Activated B cell treated with CpG ODN at 0.5 μM for 24 hours (primary cell): ENCODE results near the gene DST. TPM values are rescaled to one million over a fixed set of nuclear protein-coding genes. Genes with fewer than 3 reads are reported as not detected.

Experiments
- ATAC-seq: fragments of 200-7000 bp; cut with Tn5 transposase; one replicate; pipeline ENCODE4 v1.10.0; 2021; ENCODE audit warnings: low read depth, mild to moderate bottlenecking, moderate library complexity
- CTCF ChIA-PET: fragments of 350-600 bp; sonication (Branson Sonifier 250); formaldehyde crosslinking; loops from one replicate; lab custom pipeline; 2021; ENCODE audit warnings: antibody characterized with exemption; lab: Charles Lee
- POLR2A ChIA-PET: fragments of 350-600 bp; sonication (Branson Sonifier 250); formaldehyde crosslinking; loops from one replicate; lab custom pipeline; 2021; ENCODE audit warnings: antibody characterized with exemption; lab: Charles Lee
- DNase-seq: peaks from one replicate; pipeline ENCODE4 v3.0.0; 2022
- H3K27ac Mint-ChIP-seq: one replicate; pipeline ENCODE4 v1.8.0; 2020; ENCODE audit warnings: mixed read lengths
- H3K27me3 Mint-ChIP-seq: one replicate; pipeline ENCODE4 v1.8.0; 2021; ENCODE audit warnings: mixed read lengths
- H3K36me3 Mint-ChIP-seq: one replicate; pipeline ENCODE4 v1.8.0; 2021; ENCODE audit warnings: low read depth, mixed read lengths
- H3K4me1 Mint-ChIP-seq: one replicate; pipeline ENCODE4 v1.8.0; 2021; ENCODE audit warnings: mixed read lengths
- H3K4me3 Mint-ChIP-seq: one replicate; pipeline ENCODE4 v1.8.0; 2020; ENCODE audit warnings: mild to moderate bottlenecking, mixed read lengths
- H3K9me3 Mint-ChIP-seq: one replicate; pipeline ENCODE4 v1.8.0; 2020; ENCODE audit warnings: mixed read lengths
- intact Hi-C: fragments of 100-400 bp; cut with micrococcal nuclease; formaldehyde crosslinking; loops from one replicate; pipeline ENCODE4 v1.15.1; 2024
- total RNA-seq: library from RNA; stranded (reverse); gene quantifications from 2 replicates; pipeline ENCODE4 v1.2.3, GENCODE V29; 2022
- TF ChIP-seq, protein P1 (sequence below): fragments of 200-600 bp; IDR thresholded peaks from one replicate; pipeline ENCODE4 v1.8.0; 2022; ENCODE audit warnings: antibody characterized with exemption, mild to moderate bottlenecking

DST gene
- total RNA-seq, 1 donor from 2014 or later, result 1.3 TPM

DNA sequence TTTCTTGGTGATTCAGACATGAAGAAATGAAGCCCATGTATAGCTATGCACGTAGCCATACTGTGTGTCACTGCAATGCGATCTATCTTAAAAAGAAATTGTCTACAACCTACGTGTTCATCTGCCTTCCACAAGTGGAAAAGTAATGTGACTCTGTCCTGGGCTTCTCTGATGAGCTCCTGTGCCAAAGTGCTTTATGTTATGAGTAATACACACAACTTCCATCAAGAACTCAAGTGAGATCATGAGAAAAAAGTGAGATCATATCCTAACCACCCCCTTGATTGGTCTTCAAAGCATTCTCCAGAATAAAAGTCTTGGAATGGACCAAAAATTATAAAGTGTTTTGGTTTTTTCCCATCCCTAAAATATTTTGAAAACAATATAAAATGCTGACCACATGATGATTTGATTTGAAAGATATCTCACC, 114.3 kb downstream of the DST start:
- TF ChIP-seq, protein P1, sequence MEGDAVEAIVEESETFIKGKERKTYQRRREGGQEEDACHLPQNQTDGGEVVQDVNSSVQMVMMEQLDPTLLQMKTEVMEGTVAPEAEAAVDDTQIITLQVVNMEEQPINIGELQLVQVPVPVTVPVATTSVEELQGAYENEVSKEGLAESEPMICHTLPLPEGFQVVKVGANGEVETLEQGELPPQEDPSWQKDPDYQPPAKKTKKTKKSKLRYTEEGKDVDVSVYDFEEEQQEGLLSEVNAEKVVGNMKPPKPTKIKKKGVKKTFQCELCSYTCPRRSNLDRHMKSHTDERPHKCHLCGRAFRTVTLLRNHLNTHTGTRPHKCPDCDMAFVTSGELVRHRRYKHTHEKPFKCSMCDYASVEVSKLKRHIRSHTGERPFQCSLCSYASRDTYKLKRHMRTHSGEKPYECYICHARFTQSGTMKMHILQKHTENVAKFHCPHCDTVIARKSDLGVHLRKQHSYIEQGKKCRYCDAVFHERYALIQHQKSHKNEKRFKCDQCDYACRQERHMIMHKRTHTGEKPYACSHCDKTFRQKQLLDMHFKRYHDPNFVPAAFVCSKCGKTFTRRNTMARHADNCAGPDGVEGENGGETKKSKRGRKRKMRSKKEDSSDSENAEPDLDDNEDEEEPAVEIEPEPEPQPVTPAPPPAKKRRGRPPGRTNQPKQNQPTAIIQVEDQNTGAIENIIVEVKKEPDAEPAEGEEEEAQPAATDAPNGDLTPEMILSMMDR, result no peak
- no peaks in the 10 kb centered on the region for H3K27me3 Mint-ChIP-seq
- no peak overlapping the region for H3K4me3 Mint-ChIP-seq
- H3K4me1 Mint-ChIP-seq, result no peaks in the 10 kb centered on the region
- no peak for DNase-seq
- intact Hi-C loops, result no loop called here
- H3K27ac Mint-ChIP-seq, result no peak overlapping the region
- no peak for ATAC-seq
- H3K9me3 Mint-ChIP-seq, result no peaks in the 10 kb centered on the region
- ChIA-PET POLR2A (no interaction called here), CTCF (no interaction called here)
- H3K36me3 Mint-ChIP-seq, result no peaks in the 10 kb centered on the region

DNA sequence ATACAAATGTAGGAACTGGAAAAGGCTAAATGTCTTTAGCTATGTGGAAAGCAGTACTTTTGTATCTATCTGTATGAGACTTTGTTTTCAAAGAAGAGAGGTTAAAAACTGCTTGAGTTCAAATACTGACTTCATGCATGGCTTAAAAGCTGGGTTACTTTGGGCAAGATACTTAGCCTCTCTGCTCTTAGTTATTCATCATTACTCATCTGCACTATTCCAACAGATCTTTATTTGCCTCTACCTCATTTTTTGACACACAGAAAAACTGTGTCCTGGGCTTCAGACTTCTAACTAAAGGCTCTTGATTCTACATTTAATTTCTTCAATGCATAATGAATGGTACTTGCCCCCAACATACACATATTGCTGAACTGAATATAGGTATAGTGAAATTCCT, 114.8 kb downstream of the DST start:
- ATAC-seq (no peak), DNase-seq (no peak)
- POLR2A ChIA-PET, result no interaction called here
- intact Hi-C loops, result no loop called here
- Mint-ChIP-seq H3K9me3 (no peaks in the 10 kb centered on the region), H3K27ac (no peak overlapping the region), H3K4me3 (no peak overlapping the region), H3K4me1 (no peaks in the 10 kb centered on the region), H3K36me3 (no peaks in the 10 kb centered on the region), H3K27me3 (no peaks in the 10 kb centered on the region)
- CTCF ChIA-PET, result no interaction called here
- TF ChIP-seq, protein P1, result no peak

DNA sequence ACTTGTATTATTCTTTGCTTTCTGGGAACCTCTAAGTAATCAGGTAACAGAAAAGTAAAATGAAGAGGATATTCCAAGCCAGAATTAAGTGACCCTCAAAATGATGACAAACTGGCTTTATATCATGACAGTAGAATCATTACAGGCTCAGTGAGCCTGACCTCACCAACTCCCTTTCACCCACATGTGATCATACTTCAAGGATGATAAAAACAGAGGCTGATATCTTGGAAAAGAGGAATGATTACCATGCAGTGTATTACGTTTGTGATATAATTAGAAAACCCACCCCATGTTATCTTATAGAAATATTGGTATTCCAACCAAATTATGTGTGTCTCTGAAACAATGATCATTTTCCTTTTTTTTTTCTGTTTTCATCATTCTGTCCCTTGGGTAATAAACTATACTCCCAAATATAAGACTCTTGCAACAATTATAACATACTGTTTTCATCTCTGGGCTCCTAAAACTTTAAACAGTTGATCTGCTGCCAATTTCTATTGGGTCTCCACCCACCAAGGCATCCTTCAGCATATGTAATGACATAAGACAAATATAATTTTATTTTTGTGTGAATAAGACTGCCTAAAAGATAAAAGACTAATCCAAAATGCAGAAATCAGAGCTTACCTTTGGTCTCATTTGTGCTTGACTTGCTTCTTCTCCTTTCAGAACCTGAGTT, 115.7 kb downstream of the DST start:
- TF ChIP-seq, protein P1, result no peak
- no peak overlapping the region for H3K4me3 Mint-ChIP-seq
- no peaks in the 10 kb centered on the region for H3K36me3 Mint-ChIP-seq
- POLR2A ChIA-PET, result no interaction called here
- H3K27ac Mint-ChIP-seq, result no peak overlapping the region
- CTCF ChIA-PET, result interaction anchor here (0.6 kb wide), 1 partner anchor 61 kb away, joined by 4 read pairs; no protein-coding TSS in a partner anchor
- no peaks in the 10 kb centered on the region for H3K27me3 Mint-ChIP-seq
- ATAC-seq (no peak), DNase-seq (no peak)
- H3K9me3 Mint-ChIP-seq, result no peaks in the 10 kb centered on the region
- intact Hi-C loops, result no loop called here
- no peaks in the 10 kb centered on the region for H3K4me1 Mint-ChIP-seq

DNA sequence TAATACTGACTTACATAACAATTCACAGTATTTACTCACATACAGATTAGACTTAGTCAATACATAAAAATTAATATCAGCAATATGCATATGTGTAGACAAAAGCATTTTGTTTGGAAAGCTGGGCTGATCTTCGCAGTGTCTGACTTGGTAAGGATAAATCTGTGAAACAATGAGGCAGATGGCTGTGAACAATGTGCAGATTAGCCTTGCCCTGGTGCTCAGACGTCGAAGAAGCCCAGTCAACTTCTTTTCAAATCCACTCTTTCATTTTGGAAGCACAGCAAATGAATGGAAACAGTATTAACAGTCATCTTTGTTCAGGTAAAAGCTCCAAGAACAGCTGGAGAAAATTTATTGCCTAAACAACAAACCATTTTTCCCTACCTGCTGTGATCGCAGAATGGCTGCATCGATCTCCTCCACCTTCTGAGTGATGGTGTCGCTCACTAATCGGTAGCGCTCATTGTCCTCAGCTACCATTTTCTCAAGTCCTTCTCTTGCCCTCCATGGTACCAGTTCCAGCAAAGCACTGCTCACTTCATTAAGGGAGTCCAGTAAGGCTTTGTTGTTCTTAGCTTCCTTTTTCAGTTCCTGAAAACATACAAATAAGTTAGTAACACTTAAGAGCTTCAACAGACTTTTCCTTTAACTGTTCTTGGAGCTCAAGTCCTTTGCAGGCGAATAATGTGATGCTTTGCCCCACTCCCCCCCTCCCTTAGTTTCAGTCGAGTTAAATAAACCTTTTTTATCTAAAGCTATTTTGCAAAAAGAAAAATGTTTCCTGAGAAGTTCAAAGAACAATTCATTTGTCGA, 116.5 kb downstream of the DST start:
- POLR2A ChIA-PET, result no interaction called here

More for the DNA sequence above, 116.5 kb downstream of the DST start:
- Mint-ChIP-seq H3K27ac (no peak overlapping the region), H3K9me3 (no peaks in the 10 kb centered on the region), H3K4me3 (no peak overlapping the region), H3K4me1 (no peaks in the 10 kb centered on the region), H3K36me3 (no peaks in the 10 kb centered on the region), H3K27me3 (no peaks in the 10 kb centered on the region)
- intact Hi-C loops, result no loop called here
- TF ChIP-seq, protein P1, result no peak
- DNase-seq (no peak), ATAC-seq (no peak)
- CTCF ChIA-PET, result interaction anchor here (0.6 kb wide), 1 partner anchor 60 kb away, joined by 4 read pairs; no protein-coding TSS in a partner anchor
